MCF 10A (cell line): ENCODE results near the gene PITPNM1. TPM values are rescaled to one million over a fixed set of nuclear protein-coding genes. Genes with fewer than 3 reads are reported as not detected.

Experiments
- BruUV-seq: library from RNA; stranded (reverse); fragments of 400-500 nt; replicated peaks from 2 replicates; lab custom pipeline; 2021; lab: Mats Ljungman, UMichigan
- CTCF ChIA-PET: fragments of 300-600 bp; sonication (Branson Sonifier 250); formaldehyde crosslinking; extraction: SDS; loops from one replicate; lab custom pipeline; 2021; ENCODE audit warnings: antibody characterized with exemption, inconsistent platforms; lab: Yijun Ruan, JAX
- POLR2A ChIA-PET: fragments of 300-600, 350-650 bp; sonication (Branson Sonifier 250); formaldehyde crosslinking; extraction: SDS; loops from one replicate; lab custom pipeline; 2020; ENCODE audit warnings: antibody characterized with exemption, inconsistent platforms; lab: Yijun Ruan, JAX
- DNase-seq: peaks from one replicate; pipeline ENCODE4 v3.0.0-alpha.2; 2018; ENCODE audit not compliant: unreplicated experiment
- H3K27ac Mint-ChIP-seq: one replicate; pipeline ENCODE4 v1.8.0; 2022; ENCODE audit warnings: mild to moderate bottlenecking, low read depth, mixed read lengths; ENCODE audit not compliant: unreplicated experiment
- H3K27me3 Mint-ChIP-seq: one replicate; pipeline ENCODE4 v1.8.0; 2022; ENCODE audit warnings: mixed read lengths; ENCODE audit not compliant: insufficient read depth, unreplicated experiment
- H3K36me3 Mint-ChIP-seq: one replicate; pipeline ENCODE4 v1.8.0; 2022; ENCODE audit warnings: mild to moderate bottlenecking, moderate library complexity, mixed read lengths; ENCODE audit not compliant: insufficient read depth, unreplicated experiment
- H3K4me1 Mint-ChIP-seq: one replicate; pipeline ENCODE4 v1.8.0; 2022; ENCODE audit warnings: mixed read lengths; ENCODE audit not compliant: insufficient read depth, unreplicated experiment
- H3K4me3 Mint-ChIP-seq: one replicate; pipeline ENCODE4 v1.8.0; 2022; ENCODE audit warnings: mild to moderate bottlenecking, moderate library complexity, mixed read lengths; ENCODE audit not compliant: unreplicated experiment
- H3K9me3 Mint-ChIP-seq: one replicate; pipeline ENCODE4 v1.8.0; 2022; ENCODE audit warnings: mixed read lengths; ENCODE audit not compliant: unreplicated experiment
- CTCF ChIP-seq: fragments of 200-600 bp; IDR thresholded peaks from one replicate; pipeline ENCODE4 v1.8.0; 2022; ENCODE audit warnings: antibody characterized with exemption, mild to moderate bottlenecking; ENCODE audit not compliant: unreplicated experiment
- intact Hi-C: fragments of 100-400 bp; cut with micrococcal nuclease; formaldehyde crosslinking; loops from 2 replicates; pipeline ENCODE4 v1.14.1; 2022
- microRNA-seq: library from miRNA; unstranded; fragments of <30 nt; microRNA quantifications from one replicate; pipeline ENCODE4 v1.2.0, GENCODE V29; 2022
- total RNA-seq: library from RNA; stranded (reverse); gene quantifications from 2 replicates; pipeline ENCODE4 v1.2.3, GENCODE V29; 2022

The PITPNM1 gene
- total RNA-seq, 1 experiment from 2014 or later: 38.7 TPM

GRCh38 chr11:67442504-67443404 is 62.4 kb downstream of the PITPNM1 start:
- no peak for TF ChIP-seq CTCF
- peaks cover 18% of the 10 kb centered on the region for H3K36me3 Mint-ChIP-seq
- no peaks in the 10 kb centered on the region for H3K27me3 Mint-ChIP-seq
- no peaks in the 10 kb centered on the region for H3K9me3 Mint-ChIP-seq
- H3K4me1 Mint-ChIP-seq: peaks cover 17% of the 10 kb centered on the region
- peak overlapping the region; percentile 82 for H3K4me3 Mint-ChIP-seq
- DNase-seq: no peak
- BruUV-seq: no TSS peak
- intact Hi-C loops: loop anchor here (1.0 to 2.0 kb wide), 2 partner anchors 22 to 64 kb away; no protein-coding TSS in a partner anchor
- H3K27ac Mint-ChIP-seq: peak overlapping the region; percentile 63
- CTCF ChIA-PET: interaction anchor here (1.2 kb wide), 1 partner anchor 22 kb away, joined by 3 read pairs; no protein-coding TSS in a partner anchor
- POLR2A ChIA-PET: interaction anchor here (0.8 to 2.3 kb wide), 5 partner anchors 14 to 63 kb away, joined by 3 to 13 read pairs (median 3); partner anchors contain the start of genes PITPNM1, RPS6KB2 and TMEM134

Small RNA genes within 50 kb of the gene (microRNA-seq; reads per million reads assigned to microRNA genes)
- gene MIR6752: 1.2 reads per million

Other genes with a start within 250 kb of the PITPNM1 start
- gene GRK2, start 238.9 kb downstream of the PITPNM1 start, total RNA-seq: 48.1 and 50.1 TPM in 2 replicates
- gene ANKRD13D, start 216.1 kb downstream of the PITPNM1 start, total RNA-seq: 39.7 and 46.2 TPM in 2 replicates
- 31.7 and 38.0 TPM in 2 replicates for gene SSH3, start 201.8 kb downstream of the PITPNM1 start, total RNA-seq
- 54.8 and 79.9 TPM in 2 replicates for gene POLD4, start 151.8 kb downstream of the PITPNM1 start, total RNA-seq
- 5.8 and 7.0 TPM in 2 replicates for gene CLCF1, start 131.8 kb downstream of the PITPNM1 start, total RNA-seq
- gene RAD9A, start 113.4 kb downstream of the PITPNM1 start, total RNA-seq: 9.9 and 18.3 TPM in 2 replicates
- 123 and 143 TPM in 2 replicates for gene PPP1CA, start 103.5 kb downstream of the PITPNM1 start, total RNA-seq
- not detected in 2 replicates for gene TBC1D10C, start 101.3 kb downstream of the PITPNM1 start, total RNA-seq
- 0.07 TPM in 1 of 2 replicates, not detected in the other for gene CARNS1, start 89.7 kb downstream of the PITPNM1 start, total RNA-seq
- 49.8 and 60.1 TPM in 2 replicates for gene RPS6KB2, start 76.9 kb downstream of the PITPNM1 start, total RNA-seq
- 0.54 and 0.86 TPM in 2 replicates for gene PTPRCAP, start 67.7 kb downstream of the PITPNM1 start, total RNA-seq
- gene CORO1B, start 61.9 kb downstream of the PITPNM1 start, total RNA-seq: 44.9 and 59.8 TPM in 2 replicates
- not detected in 2 replicates for gene GPR152, start 52.6 kb downstream of the PITPNM1 start, total RNA-seq
- not detected in 2 replicates for gene CABP4, start 50.0 kb downstream of the PITPNM1 start, total RNA-seq
- 49.7 and 50.1 TPM in 2 replicates for gene TMEM134, start 36.1 kb downstream of the PITPNM1 start, total RNA-seq
- gene AIP, start 22.3 kb downstream of the PITPNM1 start, total RNA-seq: 28.7 and 30.5 TPM in 2 replicates
- gene CDK2AP2, start 2.8 kb upstream of the PITPNM1 start, total RNA-seq: 93.7 and 136 TPM in 2 replicates
- gene CABP2, start 18.1 kb upstream of the PITPNM1 start, total RNA-seq: not detected in 2 replicates
- gene GSTP1, start 78.4 kb upstream of the PITPNM1 start, total RNA-seq: 1,641 and 1,733 TPM in 2 replicates
- 158 and 223 TPM in 2 replicates for gene NDUFV1, start 101.6 kb upstream of the PITPNM1 start, total RNA-seq
- 3.6 and 6.9 TPM in 2 replicates for gene NUDT8, start 124.6 kb upstream of the PITPNM1 start, total RNA-seq
- not detected in 2 replicates for gene TBX10, start 134.4 kb upstream of the PITPNM1 start, total RNA-seq
- not detected in 2 replicates for gene ACY3, start 145.4 kb upstream of the PITPNM1 start, total RNA-seq
- not detected in 2 replicates for gene ALDH3B2, start 169.3 kb upstream of the PITPNM1 start, total RNA-seq